HFF-Myc (cell line): ENCODE data around the gene YEATS4.

Source experiments
- DNase-seq: peaks from one replicate; pipeline ENCODE4 v3.0.0-alpha.2; 2011; ENCODE audit warnings: low read depth; ENCODE audit errors: extremely low read depth
- H3K4me3 ChIP-seq: replicated peaks from 2 replicates; pipeline ENCODE4 v1.5.1; 2011; ENCODE audit warnings: low read depth, mild to moderate bottlenecking, control low read depth, low read length
- CTCF ChIP-seq: IDR thresholded peaks from 2 replicates; pipeline ENCODE4 v1.5.1; 2012; ENCODE audit warnings: mild to moderate bottlenecking, low read depth, low read length, control low read depth; ENCODE audit errors: missing control alignments

Gene YEATS4

GRCh38 chr12:69360348-69360672, 767 bp downstream of the YEATS4 start:
- no peak for TF ChIP-seq CTCF
- DNase-seq, result no peak
- H3K4me3 ChIP-seq, result peak overlapping the region; percentile 70

GRCh38 chr12:69366796-69367195, 7.3 kb downstream of the YEATS4 start:
- DNase-seq, result no peak
- no peak overlapping the region for H3K4me3 ChIP-seq
- TF ChIP-seq CTCF, result no peak

GRCh38 chr12:69368171-69368570, 8.6 kb downstream of the YEATS4 start:
- no peak overlapping the region for H3K4me3 ChIP-seq
- no peak for TF ChIP-seq CTCF
- no peak for DNase-seq

- no peak for DNase-seq
- no peak for TF ChIP-seq CTCF
- no peak overlapping the region for H3K4me3 ChIP-seq
Measured at GRCh38 chr12:69383074-69383473, 23.5 kb downstream of the YEATS4 start.

GRCh38 chr12:69385038-69385437, 25.5 kb downstream of the YEATS4 start:
- no peak for DNase-seq
- H3K4me3 ChIP-seq, result no peak overlapping the region
- no peak for TF ChIP-seq CTCF

- no peak for DNase-seq
- H3K4me3 ChIP-seq, result no peak overlapping the region
- TF ChIP-seq CTCF, result no peak
Measured at GRCh38 chr12:69386921-69387320, 27.4 kb downstream of the YEATS4 start.

GRCh38 chr12:69388371-69388770, 28.8 kb downstream of the YEATS4 start:
- no peak overlapping the region for H3K4me3 ChIP-seq
- TF ChIP-seq CTCF, result peak; percentile 35
- peak; percentile 52 for DNase-seq
